Peyer's patch (tissue), 4 donors: ENCODE measurements around the gene MPHOSPH6.

Experiments used
- POLR2A ChIP-seq, 2 donors: fragments of 450-650 bp; IDR thresholded peaks; one replicate each; pipeline ENCODE4 v1.5.1; 2017; ENCODE audit warnings: antibody characterized with exemption in 2 of 2, mild to moderate bottlenecking in 2 of 2, moderate library complexity in 2 of 2
- TF ChIP-seq, protein P1 (sequence below), 6 experiments: fragments of 450-650 bp in 4 of 6; fragments of 200-600 bp in 2 of 6; sonication (generic) in 1 of 6; IDR thresholded peaks; one replicate each; pipeline ENCODE4 v1.5.1; 2017 to 2019; ENCODE audit warnings: antibody characterized with exemption in 6 of 6, mild to moderate bottlenecking in 3 of 6, moderate library complexity in 1 of 6

DNA sequence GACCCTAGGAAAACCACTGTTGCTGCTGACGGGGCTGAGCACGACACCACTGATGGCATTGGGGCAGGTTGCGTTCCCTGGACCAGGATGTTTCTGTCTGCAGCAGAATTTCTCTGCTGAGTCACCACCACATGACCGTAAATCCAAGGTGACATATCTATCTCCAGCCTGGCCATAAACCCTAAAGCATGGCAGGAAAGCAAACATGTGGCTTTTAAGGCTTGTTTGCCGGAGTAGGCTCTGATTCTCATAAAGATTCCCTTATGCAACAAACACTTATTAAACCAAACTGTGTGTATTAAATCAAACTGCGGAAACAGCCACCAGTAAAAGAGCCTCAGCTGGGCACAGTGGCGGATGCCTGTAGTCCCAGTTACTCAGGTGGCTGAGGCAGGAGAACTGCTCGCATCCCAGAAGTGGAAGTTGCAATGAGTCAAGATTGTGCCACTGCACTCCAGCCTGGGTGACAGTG lies 17.3 kb downstream of the MPHOSPH6 start:
- TF ChIP-seq, protein P1, sequence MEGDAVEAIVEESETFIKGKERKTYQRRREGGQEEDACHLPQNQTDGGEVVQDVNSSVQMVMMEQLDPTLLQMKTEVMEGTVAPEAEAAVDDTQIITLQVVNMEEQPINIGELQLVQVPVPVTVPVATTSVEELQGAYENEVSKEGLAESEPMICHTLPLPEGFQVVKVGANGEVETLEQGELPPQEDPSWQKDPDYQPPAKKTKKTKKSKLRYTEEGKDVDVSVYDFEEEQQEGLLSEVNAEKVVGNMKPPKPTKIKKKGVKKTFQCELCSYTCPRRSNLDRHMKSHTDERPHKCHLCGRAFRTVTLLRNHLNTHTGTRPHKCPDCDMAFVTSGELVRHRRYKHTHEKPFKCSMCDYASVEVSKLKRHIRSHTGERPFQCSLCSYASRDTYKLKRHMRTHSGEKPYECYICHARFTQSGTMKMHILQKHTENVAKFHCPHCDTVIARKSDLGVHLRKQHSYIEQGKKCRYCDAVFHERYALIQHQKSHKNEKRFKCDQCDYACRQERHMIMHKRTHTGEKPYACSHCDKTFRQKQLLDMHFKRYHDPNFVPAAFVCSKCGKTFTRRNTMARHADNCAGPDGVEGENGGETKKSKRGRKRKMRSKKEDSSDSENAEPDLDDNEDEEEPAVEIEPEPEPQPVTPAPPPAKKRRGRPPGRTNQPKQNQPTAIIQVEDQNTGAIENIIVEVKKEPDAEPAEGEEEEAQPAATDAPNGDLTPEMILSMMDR (IDR thresholded peaks at IDR 0.05), result no peak
- no peak for TF ChIP-seq POLR2A (IDR thresholded peaks at IDR 0.05)
